ENCODE data around the gene APMAP.
"Not testable (repeated sequence)": the region's sequence is repeated elsewhere in the genome, so short reads cannot be mapped to it uniquely, and the experiment has no call there.

Gene APMAP

DNA sequence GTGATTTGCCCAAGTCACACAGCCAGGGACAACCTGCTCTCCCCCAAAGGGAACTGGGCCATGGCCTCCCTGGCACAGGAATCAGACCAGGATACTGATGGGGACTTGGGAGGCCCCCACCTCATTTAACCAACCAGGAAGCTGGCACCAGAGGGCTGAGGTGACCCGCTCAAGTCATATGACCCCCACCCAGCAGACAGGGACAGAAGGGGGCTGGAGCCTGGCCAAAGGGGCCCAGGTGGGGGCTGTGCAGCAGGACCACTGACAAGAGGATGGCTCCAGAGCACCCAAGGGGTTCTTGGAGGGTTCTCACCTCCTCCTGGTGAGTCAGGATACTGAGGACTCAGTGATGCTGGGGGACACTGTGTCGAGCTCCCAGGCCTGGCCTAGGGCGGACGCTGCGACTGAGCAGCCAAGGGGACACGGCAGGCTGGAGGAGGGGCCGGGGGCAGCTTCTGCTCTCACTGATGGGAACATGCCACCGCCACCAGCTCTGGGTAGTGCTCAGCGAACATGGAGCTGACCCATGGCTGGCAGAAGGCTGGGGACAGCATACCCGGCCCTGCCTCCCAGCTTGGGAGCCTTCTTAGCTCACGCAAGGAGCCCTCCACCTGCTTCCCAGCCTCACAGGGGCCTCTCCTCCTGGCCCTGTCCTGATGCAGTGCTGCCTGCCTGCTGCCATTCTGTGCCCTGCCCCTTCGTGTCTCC, 42.3 kb downstream of the APMAP start:
- DNase-seq: peak; percentile 61

DNA sequence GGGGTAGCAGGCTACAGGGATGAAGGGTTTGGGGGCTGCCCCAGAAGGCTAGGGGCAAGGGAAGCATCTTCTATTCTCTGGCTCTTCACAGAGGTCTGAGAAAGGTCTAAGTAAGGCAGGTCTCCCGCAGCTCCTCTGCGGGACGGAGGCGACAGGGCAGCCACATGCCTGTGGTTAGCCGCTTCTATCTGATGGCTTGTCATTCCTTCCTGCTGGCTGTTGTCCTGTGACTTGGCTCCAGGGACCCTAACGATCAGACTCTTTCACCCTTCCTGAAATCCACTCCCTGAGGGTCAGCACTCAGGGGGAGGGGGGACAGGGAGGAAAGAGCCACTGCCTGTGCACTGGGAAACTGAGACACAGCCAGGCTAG, 42.8 kb downstream of the APMAP start:
- DNase-seq: peak; percentile 65

DNA sequence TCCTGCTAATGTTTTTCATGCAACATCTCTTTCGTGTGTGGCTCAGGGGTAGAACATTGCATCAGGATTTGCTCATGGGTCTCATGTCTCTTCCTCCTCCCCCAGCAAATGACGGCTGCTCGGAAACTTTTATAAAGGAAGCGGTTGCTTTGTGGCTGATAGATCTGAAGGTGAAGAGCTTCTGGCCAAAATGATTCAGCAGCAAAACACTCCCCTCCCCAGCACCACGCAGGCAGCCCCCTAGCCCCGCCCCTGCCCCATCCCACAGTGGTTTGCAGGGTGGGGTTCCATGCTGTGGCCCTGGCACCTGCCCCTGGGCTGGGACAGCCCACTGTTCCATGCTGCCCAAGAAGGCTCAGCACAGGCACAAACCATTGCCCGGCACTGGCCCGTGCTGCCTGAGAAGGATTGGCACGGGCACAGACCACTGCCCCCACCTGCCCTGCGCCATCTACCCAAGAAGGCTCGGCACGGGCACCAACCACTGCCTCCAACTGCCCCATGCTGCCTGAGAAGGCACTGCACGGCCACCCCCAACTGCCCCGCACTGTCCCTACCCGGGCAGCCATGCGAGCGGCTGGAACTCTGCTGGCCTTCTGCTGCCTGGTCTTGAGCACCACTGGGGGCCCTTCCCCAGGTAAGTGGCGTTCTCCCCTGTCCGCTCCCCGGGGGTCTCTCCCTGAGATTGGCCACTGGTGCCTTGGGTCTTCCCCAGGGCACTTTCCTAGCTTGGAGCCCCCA, 43.4 kb downstream of the APMAP start, which contains the start of gene CST7:
Gene CST7 (plus strand): TSS at position 331 of the 741 bp plus-strand sequence. CDS start 237 bp downstream, at position 568.
- DNase-seq: peak; percentile 91

DNA sequence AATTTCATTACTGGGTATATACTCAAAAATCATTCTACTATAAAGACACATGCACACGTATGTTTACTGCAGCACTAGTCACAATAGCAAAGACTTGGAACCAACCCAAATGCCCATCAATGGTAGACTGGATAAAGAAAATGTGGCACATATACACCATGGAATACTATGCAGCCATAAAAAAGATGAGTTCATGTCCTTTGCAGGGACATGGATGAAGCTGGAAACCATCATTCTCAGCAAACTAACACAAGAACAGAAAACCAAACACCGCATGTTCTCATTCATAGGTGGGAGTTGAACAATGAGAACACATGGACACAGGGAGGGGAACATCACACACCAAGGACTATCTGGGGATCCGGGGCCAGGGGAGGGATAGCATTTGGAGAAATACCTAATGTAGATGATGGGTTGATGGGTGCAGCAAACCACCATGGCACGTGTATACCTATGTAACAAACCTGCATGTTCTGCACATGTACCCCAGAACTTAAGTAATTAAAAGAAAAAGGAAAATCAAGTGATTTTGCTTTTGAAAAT, 44.1 kb downstream of the APMAP start:
- not testable (repeated sequence) for DNase-seq

DNA sequence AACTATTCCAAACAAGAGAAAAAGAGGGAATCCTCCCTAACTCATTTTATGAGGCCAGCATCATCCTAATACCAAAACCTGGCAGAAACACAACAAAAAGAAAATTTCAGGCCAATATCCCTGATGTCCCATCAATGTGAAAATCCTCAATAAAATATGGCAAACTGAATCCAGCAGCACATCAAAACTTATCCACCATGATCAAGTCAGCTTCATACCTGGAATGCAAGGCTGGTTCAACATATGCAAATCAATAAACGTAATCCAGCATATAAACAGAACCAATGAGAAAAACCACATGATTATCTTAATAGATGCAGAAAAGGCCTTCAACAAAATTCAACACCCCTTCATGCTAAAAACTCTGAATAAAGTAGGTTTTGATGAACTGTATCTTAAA, 46.2 kb downstream of the APMAP start:
- not testable (repeated sequence) for DNase-seq

DNA sequence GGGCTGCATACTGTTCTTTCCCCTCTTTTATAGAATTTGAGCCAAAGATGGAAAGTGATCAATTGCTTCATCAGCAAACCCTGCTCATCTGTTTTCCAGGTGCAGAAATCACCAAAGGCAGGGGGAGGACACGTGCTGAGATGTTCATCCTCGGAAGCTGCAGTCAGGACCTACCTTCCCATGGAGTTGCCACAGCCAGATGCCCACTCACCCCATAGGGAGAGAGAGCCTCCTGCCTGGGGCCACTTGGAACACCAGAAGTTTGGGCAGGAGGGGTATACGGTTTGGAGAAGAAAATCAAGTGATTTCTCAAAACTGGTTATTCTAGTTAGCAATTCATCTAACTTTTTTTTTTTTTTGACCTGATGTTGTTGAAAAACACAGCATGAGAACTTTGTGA, 48.8 kb downstream of the APMAP start:
- DNase-seq: no peak

DNA sequence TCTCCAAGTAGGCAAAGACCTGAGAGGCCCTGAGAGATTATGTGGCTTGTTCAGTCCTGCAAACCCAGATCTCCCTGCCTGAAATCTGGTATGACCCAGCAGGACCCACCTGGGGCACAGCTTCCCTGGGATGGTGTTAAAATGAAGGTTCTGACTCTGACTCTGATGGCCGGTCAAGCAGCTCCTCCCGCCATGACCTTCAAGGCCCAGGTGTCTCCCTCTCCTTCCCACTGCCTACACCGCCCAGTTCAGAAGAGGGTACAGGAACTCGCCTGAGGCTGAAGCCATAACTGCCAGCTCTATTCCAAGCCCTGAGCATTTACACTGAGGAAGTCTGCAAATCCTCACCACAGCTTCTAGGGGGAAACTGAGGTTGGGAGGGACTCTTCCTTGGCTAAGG, 49.4 kb downstream of the APMAP start:
- no peak for DNase-seq

DNA sequence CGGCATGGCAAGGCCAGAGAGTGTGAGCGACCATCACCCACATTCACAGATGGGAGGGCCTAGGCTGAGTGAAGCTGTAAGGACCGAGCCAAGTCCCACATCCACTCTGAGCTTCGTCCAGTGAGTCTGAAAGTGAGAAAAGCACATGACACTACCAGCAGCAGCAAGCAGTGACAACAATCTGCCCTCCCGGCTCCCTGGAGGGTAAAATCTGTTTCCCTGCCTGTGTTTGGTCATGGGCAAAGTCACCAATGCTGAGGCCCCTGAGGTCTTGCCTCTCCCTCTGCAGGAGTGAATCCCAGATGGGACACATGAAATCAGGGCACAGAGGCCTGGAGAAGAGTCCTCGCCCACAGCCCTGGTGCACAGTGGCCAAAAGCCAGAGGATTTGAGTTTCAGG, 49.9 kb downstream of the APMAP start:
- no peak for DNase-seq

DNA sequence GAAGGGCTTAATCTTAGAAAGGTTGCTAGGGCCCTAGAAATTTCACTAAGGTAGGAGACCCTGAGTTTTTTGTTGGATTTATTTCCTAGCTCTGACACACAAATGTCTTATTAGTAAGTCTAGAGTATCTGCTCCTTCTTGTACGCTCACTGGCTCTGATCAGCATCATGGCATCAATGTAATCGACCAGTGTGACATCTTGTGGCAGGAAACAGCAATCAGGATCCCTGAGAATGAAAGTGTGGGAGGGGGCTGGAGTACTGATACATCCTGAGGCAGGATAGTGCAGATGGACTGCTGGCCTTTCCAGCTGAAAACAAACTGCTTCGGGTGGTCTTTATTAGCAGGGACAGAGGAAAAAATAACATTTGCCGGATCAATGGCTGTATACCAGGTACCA, 53.5 kb downstream of the APMAP start:
- no peak for DNase-seq

DNA sequence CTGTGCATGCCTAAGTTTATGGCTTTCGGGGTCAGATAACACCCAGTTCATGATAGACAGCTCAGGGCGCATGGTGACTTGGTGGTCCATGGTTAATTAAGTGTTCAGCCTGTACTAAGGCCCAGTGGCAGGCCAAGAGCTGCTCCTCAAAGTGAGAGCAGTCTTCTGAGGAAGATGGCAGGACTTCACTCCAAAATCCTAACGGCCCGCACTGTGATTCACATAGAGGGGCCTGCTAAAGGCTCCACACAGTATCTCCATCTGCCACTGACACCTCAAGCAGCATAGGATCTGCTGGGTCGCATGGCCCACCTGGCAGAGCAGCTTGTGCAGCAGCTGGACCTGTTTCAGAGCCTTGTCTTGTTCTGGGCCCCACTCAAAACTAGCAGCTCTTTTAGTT, 54.1 kb downstream of the APMAP start:
- DNase-seq: no peak

DNA sequence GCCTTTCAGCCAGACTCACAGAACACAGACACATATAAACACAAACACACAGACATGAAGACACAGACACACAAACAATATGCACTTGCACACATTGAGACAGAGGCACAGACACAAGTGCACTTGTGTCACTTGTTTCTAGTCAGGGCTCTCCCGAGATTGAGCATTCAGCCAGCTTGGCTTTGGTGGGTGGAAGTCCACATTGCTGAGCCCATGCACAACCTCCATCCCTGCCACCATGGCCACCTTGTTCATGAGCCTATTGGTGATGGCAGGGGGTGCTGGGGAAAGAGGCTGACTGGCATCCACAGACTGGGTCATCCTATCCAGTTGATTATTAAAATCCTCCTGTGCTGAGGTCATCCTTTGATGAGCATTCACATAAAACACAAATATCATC, 55.0 kb downstream of the APMAP start:
- no peak for DNase-seq

DNA sequence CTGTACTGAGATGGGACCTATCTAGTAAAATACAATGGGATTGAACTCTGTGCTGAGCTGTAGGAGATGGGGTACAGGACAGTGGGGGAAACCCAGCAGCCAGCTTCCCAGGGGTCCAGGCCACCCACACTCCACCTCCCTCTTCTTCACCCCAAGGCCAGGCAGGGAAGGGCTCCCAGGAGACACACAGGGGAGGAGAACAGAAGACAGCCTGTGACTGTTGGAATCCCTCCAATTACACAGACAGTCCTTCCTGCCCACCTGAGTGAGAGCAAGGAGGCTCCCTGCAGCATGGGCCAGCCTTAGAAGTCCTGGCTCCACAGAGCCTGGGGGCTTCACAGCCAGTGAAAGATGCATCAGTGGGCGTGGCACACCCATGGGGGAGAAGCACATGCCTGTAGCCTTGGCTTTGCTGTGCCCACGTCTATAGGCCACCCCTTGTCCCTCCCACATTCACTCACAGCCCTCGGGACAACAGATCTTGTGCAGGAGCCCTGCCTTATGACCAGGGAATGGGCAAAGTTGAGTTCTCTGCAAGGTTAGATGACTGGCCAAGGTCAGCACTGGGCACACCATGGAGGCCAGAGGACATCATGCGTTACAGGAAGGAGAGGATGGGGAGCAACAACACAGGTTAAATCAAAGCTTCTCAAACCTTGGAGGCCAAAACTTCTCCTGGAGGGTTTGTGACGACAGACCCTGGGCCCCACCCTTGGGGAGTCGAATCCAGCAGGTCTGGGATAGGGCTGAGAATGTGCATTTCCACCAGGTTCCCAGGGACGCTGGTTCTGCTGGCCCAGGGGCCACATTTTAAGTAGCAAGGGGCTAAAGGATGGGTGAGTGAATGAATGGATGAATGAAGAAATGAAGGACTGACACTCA, 55.8 kb downstream of the APMAP start:
- DNase-seq: no peak

DNA sequence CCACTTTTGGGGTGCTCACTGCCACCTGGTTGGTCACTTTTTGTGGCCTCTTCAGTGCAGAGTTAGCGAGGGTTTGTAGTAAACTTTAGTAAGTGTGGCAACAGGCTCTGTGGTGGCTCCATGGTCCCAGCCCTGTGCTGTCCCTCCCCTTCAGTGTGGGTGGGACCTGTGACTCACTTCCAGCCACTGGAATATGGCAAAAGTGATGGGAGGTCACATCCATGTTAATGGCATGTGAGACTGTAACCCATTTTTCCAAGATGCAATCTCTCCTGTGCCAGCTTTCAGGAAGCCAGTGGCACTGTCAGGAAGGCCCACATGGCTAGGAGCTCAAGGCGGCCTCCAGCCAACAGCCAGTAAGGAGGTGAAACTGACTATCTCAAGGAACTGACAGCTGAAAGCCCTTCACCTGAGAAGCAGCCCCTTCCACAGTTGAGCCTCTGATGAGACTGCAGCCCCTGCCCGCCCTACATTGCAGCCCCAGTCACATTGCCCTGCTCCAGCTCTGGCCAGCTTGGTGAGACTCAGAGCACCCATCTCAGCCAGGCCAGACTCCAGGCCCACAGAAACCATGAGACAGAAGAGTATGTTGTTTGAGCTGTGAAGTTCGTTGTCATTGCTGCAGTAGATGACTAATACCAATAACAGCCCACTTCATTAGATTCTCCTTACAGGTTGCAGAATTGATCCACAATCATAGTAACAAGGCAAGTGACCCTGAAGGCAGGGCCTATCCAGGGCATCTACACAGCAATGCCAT, 56.6 kb downstream of the APMAP start:
- DNase-seq: no peak

DNA sequence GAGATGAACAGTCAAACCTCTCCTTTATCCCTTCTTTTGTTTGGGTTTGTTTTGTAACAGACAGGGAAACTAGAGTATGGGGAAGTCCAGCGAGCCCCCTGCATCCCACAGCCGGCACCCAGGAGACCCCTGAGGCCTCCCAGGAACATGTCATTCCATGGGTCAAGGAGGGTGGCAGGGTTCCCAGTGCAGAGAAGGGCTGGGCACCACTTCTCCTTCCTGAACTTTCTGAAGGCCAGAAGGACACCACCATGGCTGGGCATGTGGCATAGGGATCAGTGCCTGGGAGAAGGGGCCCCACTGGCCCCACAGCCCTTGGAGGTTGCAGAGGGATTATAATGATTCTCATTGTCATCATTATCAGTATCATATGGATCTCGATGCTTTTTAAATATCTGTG, 57.4 kb downstream of the APMAP start:
- no peak for DNase-seq

DNA sequence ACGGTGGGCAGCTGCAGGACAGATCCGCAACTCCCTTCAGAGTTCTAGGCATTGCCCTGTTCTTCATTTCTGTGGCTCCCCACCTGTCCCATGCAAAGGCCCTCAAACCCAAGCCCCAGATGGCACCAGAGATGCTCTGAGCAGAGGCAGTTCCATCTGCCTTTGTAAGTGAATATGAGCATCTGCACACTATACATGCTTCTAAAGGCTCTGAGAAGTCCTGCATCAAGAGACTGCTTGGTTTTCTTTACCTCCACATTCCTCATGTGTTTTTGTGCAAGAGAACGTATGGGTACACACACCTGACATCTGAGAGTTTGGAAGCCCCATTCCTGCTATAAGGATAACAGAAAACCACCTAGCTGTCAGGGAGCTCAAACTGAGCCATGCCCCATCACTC, 57.8 kb downstream of the APMAP start:
- no peak for DNase-seq

DNA sequence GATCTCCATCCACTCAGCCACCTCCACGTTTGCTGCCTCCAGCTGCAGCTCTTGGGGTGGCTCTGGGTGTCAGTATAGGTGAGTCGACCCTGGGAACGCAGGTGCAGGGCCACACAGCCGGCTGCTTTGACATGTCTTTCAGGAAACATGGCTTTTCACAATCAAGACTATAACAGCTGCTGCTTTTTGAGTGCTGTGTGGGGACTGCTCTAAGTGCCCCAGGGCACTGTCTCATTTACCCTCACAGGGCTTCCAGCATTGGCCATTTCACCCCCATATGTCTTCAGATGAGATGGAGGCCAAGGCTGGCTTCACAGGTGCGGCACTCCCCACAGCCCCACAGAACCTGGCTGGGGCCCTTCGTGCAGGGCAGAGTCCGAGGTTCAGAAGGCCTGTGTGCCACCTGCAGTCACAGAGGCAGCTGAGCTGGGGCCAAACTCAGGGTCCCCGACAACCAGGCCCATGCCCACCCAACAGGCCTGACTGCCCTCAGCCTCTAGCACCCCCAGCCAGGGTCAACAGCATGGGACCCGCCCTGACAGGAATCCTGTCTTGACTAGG, 58.4 kb downstream of the APMAP start:
- peak; percentile 54 for DNase-seq

DNA sequence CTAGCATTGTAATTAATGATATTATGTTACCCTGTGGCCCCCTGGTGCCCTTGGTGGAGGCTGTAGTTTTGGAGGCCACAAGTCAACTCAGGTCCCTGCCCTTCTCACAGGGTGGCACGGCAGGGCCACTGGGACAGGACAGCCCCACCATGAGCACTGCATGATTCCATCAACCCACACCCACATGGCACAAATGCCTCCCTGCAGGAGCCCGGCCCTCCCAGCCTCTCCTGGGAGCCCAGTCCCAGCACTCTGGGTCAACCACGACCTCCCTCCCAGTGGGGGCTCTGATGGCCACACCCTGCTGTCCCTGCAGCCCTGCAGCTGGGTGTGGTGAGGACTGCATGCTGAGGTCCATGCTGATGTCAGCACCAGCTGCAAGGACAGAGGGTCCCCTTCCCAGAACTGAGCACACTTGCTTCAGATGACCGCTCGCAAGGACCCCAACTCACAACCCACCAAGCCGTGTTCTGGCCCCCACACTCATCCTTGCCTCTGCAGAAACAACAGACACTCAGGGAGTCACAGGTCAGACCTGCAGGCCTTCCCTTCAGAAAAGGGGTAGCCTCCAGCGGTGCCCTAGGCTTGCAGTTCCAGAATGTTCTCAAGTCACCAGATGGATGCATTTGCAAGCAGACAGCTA, 59.2 kb downstream of the APMAP start:
- peak; percentile 57 for DNase-seq

DNA sequence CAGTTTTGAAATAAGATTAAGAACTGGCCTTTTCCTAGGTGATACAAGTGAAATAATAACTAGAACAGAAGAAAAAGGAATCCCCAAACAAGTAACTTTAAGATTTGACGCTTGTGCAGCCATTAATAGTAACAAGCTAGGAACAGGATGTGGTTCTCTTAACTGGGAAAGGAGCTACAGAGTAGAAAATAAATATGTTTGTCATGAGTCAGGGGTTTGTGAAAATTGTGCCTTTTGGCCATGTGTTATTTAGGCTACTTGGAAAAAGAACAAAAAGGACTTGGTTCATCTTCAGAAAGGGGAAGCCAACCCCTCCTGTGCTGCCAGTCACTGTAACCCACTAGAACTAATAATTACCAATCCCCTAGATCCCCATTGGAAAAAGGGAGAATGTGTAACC, 60.7 kb downstream of the APMAP start:
- not testable (repeated sequence) for DNase-seq

DNA sequence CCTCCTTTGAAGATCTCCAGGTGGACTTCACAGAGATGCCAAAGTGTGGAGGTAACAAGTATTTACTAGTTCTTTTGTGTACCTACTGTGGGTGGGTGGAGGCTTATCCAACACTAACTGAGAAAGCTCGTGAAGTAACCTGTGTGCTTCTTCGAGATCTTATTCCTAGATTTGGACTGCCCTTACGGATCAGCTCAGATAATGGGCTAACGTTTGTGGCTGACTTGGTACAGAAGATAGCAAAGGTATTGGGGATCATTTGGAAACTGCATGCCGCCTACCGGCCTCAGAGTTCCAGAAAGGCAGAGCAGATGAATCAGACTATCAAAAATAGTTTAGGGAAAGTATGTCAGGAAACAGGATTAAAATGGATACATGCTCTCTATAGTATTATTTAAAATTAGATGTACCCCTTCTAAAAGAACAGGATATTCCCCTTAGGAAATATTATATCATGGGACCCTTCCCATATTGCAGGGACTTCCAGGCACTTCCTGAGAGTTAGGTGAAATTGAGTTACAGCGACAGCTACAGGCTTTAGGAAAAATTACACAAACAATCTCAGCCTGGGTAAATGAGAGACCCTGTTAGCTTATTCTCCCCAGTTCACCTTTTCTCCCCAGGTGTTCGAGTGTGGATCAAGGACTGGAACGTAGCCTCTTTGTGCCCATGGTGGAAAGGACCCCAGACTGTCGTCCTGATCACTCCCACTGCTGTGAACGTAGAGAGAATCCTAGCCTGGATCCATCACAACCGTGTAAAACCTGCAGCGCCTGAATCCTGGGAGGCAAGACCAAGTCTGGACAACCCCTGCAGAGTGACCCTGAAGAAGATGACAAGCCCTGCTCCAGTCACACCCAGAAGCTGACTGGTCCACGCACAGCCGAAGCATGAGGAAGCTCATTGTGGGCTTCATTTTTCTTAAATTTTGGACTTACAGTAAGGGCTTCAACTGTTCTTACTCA, 61.5 kb downstream of the APMAP start:
- not testable (repeated sequence) for DNase-seq

Measured in activated effector memory CD4-positive, alpha-beta T cell treated with anti-CD3 and anti-CD28 coated beads, Interleukin-2, amount 50 U/mL, for 16 hours (primary cell).